HG02885 (cell line): Measurements from ENCODE around the gene PRDM16.

ENCODE experiments used
- ATAC-seq: cut with Tn5 transposase; IDR thresholded peaks from one replicate; pipeline ENCODE4 v1.9.1; 2021; ENCODE audit warnings: mild to moderate bottlenecking; ENCODE audit not compliant: unreplicated experiment, poor library complexity

The PRDM16 gene

GRCh38 chr1:3261969-3262579 is 193.1 kb downstream of the PRDM16 start:
- ATAC-seq: no peak

GRCh38 chr1:3262681-3263286 is 193.8 kb downstream of the PRDM16 start:
- ATAC-seq: no peak

DNA sequence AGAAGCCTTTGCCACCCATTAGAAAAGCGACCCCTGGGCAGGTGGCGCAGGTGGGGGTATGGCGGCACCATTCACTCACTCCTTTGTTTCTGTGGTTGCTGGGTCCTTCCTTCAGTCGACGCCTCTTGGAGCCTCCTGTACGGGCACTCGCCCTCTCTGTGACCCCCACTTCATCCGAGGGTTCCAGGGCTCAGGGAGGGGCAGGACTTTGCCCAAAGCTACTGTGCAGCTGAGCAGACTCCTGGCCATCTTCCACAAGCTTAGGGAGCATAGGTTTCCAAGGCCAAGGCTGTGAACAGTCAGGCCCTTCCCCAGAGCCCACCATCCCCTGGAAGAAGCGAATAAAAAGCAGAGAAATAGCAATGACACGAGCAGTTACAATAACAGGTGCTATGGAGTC is 194.8 kb downstream of the PRDM16 start:
- no peak for ATAC-seq

- ATAC-seq: no peak
Measured at GRCh38 chr1:3264456-3264855, 195.5 kb downstream of the PRDM16 start.

- no peak for ATAC-seq
Measured at GRCh38 chr1:3265835-3266805, 197.1 kb downstream of the PRDM16 start.

DNA sequence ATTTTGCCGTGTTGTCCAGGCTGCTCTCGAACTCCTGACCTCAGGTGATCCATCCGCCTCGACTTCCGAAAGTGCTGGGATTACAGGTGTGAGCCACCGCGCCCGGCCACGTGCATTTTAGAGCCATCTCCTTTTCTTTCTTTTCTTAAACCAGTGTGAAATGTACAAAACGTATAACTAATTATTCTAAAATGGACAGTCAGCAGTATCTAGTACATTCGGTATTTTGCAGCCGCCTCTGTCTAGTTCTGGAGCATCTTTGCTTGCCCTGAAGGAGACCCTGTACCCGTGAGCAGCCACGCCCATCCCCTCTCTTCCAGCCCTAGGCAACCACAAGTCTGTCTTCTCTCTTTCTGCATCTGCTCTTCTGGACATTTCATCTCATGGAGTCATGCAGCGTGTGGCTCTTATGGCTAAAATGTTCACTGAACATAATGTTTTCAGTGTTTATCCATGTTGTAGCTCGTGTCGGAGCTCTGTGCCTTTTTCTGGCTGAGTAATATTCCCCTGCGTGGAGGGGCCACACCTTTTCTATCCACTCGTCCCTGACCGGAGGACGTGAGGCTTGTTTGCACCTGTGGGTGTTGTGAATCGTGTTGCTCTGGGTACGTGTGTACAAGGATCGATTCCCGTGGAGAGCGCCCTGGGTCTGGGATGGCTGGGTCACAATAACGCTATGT is 198.0 kb downstream of the PRDM16 start:
- ATAC-seq: no peak

DNA sequence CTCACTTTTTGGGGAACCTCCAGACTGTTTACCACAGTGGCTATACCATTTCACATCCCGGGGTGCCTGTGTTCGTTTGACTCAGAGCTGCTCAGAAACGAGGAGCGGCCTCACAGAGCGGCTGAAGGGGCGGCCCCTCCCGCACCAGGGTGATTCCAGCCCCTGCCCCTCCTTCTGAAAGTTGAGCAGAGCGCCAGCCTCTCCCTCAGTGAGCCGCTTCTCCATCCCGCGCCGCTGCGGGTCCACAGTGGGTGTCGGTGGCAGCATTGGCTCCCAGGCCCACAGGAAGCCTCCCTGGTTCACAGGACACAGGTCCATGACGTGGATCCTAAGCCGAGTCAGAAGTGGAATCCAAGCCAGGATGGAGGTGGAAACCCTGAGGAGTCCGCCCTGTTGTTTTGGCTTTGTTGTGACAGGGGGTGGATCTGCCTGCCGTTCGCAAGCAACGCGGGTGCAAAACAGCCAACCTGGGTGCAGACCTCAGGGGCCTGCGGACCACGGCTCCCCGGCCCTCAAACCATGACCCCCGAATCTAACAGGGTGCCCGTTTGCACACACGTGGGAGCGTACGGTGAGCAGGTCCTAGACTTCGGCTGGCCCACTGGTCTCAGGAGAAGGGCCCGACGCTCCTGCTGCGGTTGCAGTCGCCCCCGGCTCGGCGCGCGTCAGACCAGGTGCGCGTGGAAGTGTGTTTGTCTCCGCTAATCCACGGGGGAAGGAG is 198.7 kb downstream of the PRDM16 start:
- ATAC-seq: no peak

- ATAC-seq: no peak
Measured at GRCh38 chr1:3268281-3268680, 199.3 kb downstream of the PRDM16 start.

- ATAC-seq: no peak
Measured at GRCh38 chr1:3270403-3271245, 201.6 kb downstream of the PRDM16 start.

GRCh38 chr1:3271866-3272265 is 202.9 kb downstream of the PRDM16 start:
- no peak for ATAC-seq

- ATAC-seq: no peak
Measured at GRCh38 chr1:3272321-3273045, 203.5 kb downstream of the PRDM16 start.

GRCh38 chr1:3273447-3273846 is 204.4 kb downstream of the PRDM16 start:
- ATAC-seq: no peak

- ATAC-seq: no peak
Measured at GRCh38 chr1:3274972-3275371, 206.0 kb downstream of the PRDM16 start.

GRCh38 chr1:3275471-3276340 is 206.7 kb downstream of the PRDM16 start:
- no peak for ATAC-seq

GRCh38 chr1:3276341-3276800 is 207.4 kb downstream of the PRDM16 start:
- no peak for ATAC-seq

DNA sequence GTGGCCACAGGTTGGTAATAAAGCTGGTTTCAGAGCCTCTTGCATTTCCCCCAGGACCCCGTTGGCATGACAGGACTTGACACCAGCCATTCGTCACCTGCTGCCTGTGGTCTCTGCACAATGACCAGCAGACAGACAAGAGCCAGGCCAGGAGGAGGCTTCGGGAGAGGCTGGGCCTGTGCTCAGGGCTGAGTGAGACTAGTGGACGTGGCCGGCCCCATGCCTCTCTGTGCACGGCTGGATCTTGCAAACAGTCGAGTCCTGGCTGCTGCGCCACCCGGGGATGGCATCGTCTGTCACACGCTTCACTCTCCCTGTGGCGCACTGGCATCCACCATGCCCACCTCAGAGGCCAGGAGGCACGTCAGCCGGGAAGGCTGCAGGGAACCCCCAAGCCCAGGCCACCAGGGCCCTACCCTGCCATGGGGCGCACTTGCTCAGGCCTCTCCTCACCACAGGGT is 208.0 kb downstream of the PRDM16 start:
- ATAC-seq: no peak

GRCh38 chr1:3277623-3278022 is 208.6 kb downstream of the PRDM16 start:
- ATAC-seq: no peak
